ENCODE results near the gene SIVA1. TPM values are rescaled to one million over a fixed set of nuclear protein-coding genes. Genes with fewer than 3 reads are reported as not detected.

SIVA1 gene
- total and polyA plus RNA-seq, 9 of the 15 experiments (the other 6 are each of a cell fraction or from before 2014, with no cell fraction given): 4.2 to 186 (median 54.2) TPM

DNA sequence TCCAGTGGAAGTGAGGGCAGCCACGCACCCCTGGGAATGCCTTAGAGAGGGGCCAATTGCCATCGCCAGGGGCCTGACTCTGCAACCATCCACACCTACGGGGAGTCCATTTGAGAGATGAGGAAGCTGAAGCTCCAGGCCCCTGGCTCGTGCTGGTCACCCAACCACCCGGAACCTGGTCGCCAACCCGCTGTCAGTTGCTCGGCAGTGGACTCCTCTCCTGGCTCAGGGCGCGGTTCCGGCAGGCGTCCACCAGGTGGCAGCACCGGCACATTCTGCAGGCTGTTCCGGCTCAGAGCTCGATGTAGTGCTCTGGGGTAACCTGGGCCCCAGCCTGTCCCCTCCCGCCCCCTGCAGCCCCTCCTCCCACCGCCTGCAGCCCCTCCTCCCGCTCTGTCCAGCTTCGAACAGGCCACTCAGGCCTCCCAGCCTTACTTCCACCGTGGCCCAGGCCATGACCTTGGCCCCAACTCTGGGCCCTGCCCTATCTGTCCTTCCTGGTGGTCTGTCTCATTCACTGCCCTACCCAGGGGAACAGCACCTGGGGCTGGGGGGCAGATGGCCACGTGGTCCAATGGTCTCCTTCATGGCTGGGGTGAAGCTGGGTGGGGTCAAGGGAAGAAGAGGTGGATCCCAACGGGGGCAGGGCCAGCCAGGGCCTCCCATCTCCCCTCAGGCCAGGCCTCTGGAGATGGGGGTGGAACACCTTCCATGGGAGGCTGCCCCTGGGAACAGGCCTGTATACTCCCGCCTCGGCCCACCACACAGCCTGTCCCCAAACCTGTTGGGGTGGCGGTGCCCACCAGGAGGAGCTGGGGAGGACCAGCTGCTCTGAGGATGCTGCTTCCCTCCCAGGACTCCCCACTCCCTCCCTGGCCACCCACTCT, 15.7 kb downstream of the SIVA1 start (continued):
- TF ChIP-seq, protein P1, sequence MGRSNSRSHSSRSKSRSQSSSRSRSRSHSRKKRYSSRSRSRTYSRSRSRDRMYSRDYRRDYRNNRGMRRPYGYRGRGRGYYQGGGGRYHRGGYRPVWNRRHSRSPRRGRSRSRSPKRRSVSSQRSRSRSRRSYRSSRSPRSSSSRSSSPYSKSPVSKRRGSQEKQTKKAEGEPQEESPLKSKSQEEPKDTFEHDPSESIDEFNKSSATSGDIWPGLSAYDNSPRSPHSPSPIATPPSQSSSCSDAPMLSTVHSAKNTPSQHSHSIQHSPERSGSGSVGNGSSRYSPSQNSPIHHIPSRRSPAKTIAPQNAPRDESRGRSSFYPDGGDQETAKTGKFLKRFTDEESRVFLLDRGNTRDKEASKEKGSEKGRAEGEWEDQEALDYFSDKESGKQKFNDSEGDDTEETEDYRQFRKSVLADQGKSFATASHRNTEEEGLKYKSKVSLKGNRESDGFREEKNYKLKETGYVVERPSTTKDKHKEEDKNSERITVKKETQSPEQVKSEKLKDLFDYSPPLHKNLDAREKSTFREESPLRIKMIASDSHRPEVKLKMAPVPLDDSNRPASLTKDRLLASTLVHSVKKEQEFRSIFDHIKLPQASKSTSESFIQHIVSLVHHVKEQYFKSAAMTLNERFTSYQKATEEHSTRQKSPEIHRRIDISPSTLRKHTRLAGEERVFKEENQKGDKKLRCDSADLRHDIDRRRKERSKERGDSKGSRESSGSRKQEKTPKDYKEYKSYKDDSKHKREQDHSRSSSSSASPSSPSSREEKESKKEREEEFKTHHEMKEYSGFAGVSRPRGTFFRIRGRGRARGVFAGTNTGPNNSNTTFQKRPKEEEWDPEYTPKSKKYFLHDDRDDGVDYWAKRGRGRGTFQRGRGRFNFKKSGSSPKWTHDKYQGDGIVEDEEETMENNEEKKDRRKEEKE (IDR thresholded peaks at IDR 0.05; ENCODE audit: borderline replicate concordance in 1 of 2, control insufficient read depth in 1 of 2, low read depth in 2 of 2, low read length in 1 of 2): no peak
- no peak for TF ChIP-seq TEAD4 (IDR thresholded peaks at IDR 0.05; ENCODE audit: low read length)
- no peak for TF ChIP-seq TEAD4 (CRISPR knock-in tag; IDR thresholded peaks at IDR 0.05; ENCODE audit: borderline replicate concordance)
- TF ChIP-seq NR2C2 (CRISPR knock-in tag; IDR thresholded peaks at IDR 0.05): no peak
- 0 out of 2 replicates have a peak, but pooled peaks have one; percentile 15 for TF ChIP-seq NR2C2 (tag; IDR thresholded peaks at IDR 0.05)
- no peak for TF ChIP-seq MCM5 (IDR thresholded peaks at IDR 0.05; ENCODE audit: low read depth)
- TF ChIP-seq, protein P2, sequence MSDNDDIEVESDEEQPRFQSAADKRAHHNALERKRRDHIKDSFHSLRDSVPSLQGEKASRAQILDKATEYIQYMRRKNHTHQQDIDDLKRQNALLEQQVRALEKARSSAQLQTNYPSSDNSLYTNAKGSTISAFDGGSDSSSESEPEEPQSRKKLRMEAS (CRISPR knock-in tag; IDR thresholded peaks at IDR 0.05): peak; percentile 77
- no peak for TF ChIP-seq MEF2A (IDR thresholded peaks at IDR 0.05; ENCODE audit: control insufficient read depth, low read depth, low read length)
- no peak for TF ChIP-seq ZC3H8 (IDR thresholded peaks at IDR 0.05)
- TF ChIP-seq, protein P3, sequence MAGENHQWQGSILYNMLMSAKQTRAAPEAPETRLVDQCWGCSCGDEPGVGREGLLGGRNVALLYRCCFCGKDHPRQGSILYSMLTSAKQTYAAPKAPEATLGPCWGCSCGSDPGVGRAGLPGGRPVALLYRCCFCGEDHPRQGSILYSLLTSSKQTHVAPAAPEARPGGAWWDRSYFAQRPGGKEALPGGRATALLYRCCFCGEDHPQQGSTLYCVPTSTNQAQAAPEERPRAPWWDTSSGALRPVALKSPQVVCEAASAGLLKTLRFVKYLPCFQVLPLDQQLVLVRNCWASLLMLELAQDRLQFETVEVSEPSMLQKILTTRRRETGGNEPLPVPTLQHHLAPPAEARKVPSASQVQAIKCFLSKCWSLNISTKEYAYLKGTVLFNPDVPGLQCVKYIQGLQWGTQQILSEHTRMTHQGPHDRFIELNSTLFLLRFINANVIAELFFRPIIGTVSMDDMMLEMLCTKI (IDR thresholded peaks at IDR 0.05; ENCODE audit: partially characterized antibody): no peak
- no peak for TF ChIP-seq ZNF551 (CRISPR knock-in tag; IDR thresholded peaks at IDR 0.05)
- no peak for TF ChIP-seq NCOA1 (IDR thresholded peaks at IDR 0.05; ENCODE audit: low read depth)
- TF ChIP-seq NFATC3 (IDR thresholded peaks at IDR 0.05): no peak
- no peak for TF ChIP-seq MXI1 (IDR thresholded peaks at IDR 0.05; ENCODE audit: low read depth, low read length)
- TF ChIP-seq RAD21 (CRISPR knock-in tag; conservative IDR thresholded peaks at IDR 0.05 in 1 of 2, IDR thresholded peaks at IDR 0.05 in 1 of 2): peak; percentile 60 to 70
- TF ChIP-seq ERF (CRISPR knock-in tag; IDR thresholded peaks at IDR 0.05): no peak
- TF ChIP-seq TAL1 (IDR thresholded peaks at IDR 0.05): no peak
- no peak for TF ChIP-seq SETDB1 (IDR thresholded peaks at IDR 0.05; ENCODE audit: low read length)
- no peak for TF ChIP-seq NFXL1 (CRISPR knock-in tag; IDR thresholded peaks at IDR 0.05)
- no peak for TF ChIP-seq MYC (IDR thresholded peaks at IDR 0.05; ENCODE audit: low read depth, low read length)
- TF ChIP-seq MYC (CRISPR knock-in tag; IDR thresholded peaks at IDR 0.05; ENCODE audit: borderline replicate concordance, low read depth): no peak
- no peak for TF ChIP-seq NFE2 (IDR thresholded peaks at IDR 0.05; ENCODE audit: low read depth)
- TF ChIP-seq, protein P4, sequence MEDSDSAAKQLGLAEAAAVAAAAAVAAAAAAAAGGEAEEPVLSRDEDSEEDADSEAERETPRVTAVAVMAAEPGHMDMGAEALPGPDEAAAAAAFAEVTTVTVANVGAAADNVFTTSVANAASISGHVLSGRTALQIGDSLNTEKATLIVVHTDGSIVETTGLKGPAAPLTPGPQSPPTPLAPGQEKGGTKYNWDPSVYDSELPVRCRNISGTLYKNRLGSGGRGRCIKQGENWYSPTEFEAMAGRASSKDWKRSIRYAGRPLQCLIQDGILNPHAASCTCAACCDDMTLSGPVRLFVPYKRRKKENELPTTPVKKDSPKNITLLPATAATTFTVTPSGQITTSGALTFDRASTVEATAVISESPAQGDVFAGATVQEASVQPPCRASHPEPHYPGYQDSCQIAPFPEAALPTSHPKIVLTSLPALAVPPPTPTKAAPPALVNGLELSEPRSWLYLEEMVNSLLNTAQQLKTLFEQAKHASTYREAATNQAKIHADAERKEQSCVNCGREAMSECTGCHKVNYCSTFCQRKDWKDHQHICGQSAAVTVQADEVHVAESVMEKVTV (CRISPR knock-in tag; IDR thresholded peaks at IDR 0.05): peak; percentile 37; the same call in 1 of the 2 replicates

Measured in K562 (cell line).